ENCODE data around the gene HNF4A.

The HNF4A gene

GRCh38 chr20:44475694-44476560, 120.4 kb downstream of the HNF4A start, which contains the start of gene TTPAL:
TTPAL (plus strand) TSS chr20:44475874; CDS start chr20:44480000, 4,126 bp downstream.
- peak; percentile 83 to 85 for DNase-seq

DNA sequence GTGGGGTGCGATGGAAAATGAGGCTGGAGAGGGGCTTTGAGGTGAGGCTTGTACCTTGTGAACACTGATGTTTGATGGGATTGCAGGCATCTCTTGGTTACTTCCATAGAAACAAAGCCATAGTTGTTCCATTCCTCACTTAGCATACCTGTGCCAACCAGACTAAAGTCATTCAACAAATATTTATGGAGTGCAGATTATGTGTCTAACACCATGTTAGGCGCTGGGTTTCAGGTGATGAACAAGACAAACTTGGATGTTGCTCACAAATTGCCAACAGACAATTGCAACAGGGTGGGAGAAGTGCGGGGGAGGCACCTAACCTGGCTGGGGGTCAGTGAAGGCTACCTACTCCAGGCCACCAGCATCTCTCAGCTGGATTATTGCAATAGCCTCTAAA, 121.7 kb downstream of the HNF4A start:
- DNase-seq = no peak

DNA sequence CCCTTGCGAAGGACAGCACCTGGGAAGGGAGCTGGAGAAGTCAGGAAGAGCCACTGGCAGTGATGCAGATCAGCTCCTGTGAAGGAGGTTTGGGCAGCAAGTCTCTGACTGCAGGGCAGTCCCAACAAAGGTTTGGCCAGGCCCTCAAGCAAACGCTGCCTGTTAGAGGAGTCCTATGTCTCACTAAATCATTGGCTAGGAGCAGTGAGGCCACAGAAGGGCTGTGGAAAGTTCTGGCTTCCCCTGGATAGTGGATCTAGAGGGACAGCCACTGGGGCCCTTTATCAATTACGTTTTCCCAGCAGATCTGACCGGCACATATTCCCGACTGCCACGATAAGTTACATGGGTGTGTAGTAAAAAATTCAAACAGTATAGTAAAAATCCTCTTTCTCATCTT, 122.7 kb downstream of the HNF4A start:
- no peak for DNase-seq

DNA sequence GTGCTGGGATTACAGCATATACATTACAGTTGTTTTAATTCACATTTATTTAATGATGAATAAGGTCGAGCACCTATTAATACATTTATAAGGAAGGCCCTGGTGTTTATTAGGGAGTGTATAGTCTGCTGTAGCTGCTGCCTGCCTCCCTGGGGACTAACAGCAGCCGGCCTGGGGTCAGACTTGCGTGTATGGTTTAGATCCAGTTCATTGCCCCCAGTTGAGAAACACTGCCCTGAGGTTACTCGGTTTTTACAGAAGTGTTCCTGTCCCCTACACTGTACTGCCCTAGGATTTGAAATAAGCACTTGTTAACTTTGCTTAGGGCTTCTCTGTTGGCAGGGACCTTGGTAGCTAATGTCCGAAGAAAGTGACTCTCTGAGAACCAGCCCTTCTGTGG, 124.1 kb downstream of the HNF4A start:
- DNase-seq = no peak

GRCh38 chr20:44480097-44480496, 124.6 kb downstream of the HNF4A start:
- DNase-seq = no peak

DNA sequence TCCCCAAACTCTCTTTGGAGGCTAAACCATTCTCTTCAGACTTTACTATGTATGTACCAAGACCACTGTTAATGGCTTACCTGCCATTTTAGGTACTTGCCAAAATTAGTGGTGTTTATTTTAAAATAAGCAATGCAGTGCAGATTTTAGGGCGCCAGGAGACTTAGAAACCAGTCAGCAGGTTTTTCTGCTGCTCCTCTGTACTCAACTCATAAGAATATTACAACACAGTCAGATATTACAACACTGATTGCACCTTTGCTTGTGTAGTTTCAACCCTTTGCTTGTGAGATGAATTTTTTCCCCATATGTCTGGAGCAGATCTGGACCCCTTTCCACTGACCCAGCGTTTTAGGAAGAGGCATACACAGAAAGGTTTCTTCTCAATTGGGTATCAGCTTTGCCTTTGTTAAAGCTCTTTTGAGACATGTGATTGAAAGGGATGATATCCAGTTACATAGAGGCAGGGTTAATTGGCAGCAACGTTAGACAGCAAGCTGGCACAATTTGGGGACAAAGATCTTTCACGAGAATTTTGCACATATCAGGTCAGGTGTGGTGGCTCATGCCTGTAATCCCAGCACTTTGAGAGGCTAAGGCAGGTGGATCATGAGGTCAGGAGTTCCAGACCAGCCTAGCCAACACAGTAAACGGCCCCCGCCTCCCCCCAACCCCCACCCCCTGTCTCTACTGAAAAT, 126.4 kb downstream of the HNF4A start:
- DNase-seq = no peak

DNA sequence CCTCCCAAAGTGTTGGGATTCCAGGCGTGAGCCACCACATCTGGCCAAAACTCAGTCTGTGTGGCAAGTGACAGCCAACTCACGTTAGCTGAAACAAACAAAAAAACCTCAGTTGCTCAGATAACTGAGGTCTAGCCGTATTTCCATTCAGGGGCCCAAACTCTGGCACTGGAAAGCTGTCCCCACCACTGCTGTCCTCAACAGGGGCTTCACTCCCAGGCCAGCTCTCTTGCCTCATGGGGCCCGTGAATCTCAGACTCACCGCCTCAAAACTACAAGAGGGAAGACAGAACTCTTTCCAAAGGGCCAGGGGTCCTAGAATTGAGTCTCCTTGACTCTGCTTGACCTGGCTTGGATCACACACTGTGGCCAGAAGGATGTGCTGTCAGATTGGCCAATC, 127.6 kb downstream of the HNF4A start:
- no peak for DNase-seq
